Panc1 (cell line): ENCODE measurements around the gene ZDHHC11. TPM values are rescaled to one million over a fixed set of nuclear protein-coding genes. Genes with fewer than 3 reads are reported as not detected.

ENCODE experiments used
- ATAC-seq: fragments of 200-7000 bp; cut with Tn5 transposase; 2 replicates; pipeline ENCODE4 v1.9.1; 2020; ENCODE audit warnings: mild to moderate bottlenecking, moderate library complexity
- Bru-seq: library from RNA; stranded (reverse); fragments of 400-500 nt; gene quantifications from one replicate; lab custom pipeline; 2021; lab: Mats Ljungman, UMichigan
- BruChase-seq, 2 experiments: library from RNA; stranded (reverse); fragments of 400-500 nt; gene quantifications; one replicate each; lab custom pipeline; 2021; lab: Mats Ljungman, UMichigan
- BruUV-seq: library from RNA; stranded (reverse); fragments of 400-500 nt; replicated peaks from 2 replicates; lab custom pipeline; 2021; lab: Mats Ljungman, UMichigan
- CTCF ChIA-PET: fragments of 300-600 bp; sonication (Branson Sonifier 250); formaldehyde crosslinking; loops from one replicate; lab custom pipeline; 2022; ENCODE audit warnings: antibody characterized with exemption; lab: Charles Lee
- POLR2A ChIA-PET: fragments of 300-600 bp; sonication (Branson Sonifier 250); formaldehyde crosslinking; loops from one replicate; lab custom pipeline; 2022; ENCODE audit warnings: antibody characterized with exemption; lab: Charles Lee
- DNase-seq: peaks from one replicate; pipeline ENCODE4 v3.0.0-alpha.2; 2010; ENCODE audit warnings: low read depth, low spot score
- H3K27ac ChIP-seq: 2 replicates; pipeline ENCODE4 v1.5.1; 2011; ENCODE audit warnings: mild to moderate bottlenecking, low read length, inconsistent platforms
- H3K27me3 ChIP-seq: fragments of 200-500 bp; sonication (Bioruptor generic); 2 replicates; pipeline ENCODE4 v1.6.0; 2014; ENCODE audit warnings: low read length, inconsistent platforms; ENCODE audit not compliant: control insufficient read depth, insufficient read depth
- H3K36me3 ChIP-seq: fragments of 200-500 bp; sonication (Bioruptor generic); 2 replicates; pipeline ENCODE4 v1.5.1; 2014; ENCODE audit warnings: inconsistent platforms, mild to moderate bottlenecking, low read length, moderate library complexity; ENCODE audit not compliant: control insufficient read depth, insufficient read depth
- H3K4me1 ChIP-seq: 2 replicates; pipeline ENCODE4 v1.5.1; 2011; ENCODE audit warnings: inconsistent platforms, mild to moderate bottlenecking, low read length, moderate library complexity; ENCODE audit not compliant: control insufficient read depth, insufficient read depth
- H3K4me3 ChIP-seq, 2 experiments: 2 replicates each; pipeline ENCODE4 v1.5.1; 2011 to 2012; ENCODE audit warnings: low read depth in 2 of 2, low read length in 2 of 2, mild to moderate bottlenecking in 2 of 2, inconsistent platforms in 1 of 2, moderate library complexity in 1 of 2
- H3K9me3 ChIP-seq: fragments of 200-500 bp; sonication (Bioruptor generic); 2 replicates; pipeline ENCODE4 v1.5.1; 2014; ENCODE audit warnings: low read depth, mild to moderate bottlenecking, inconsistent platforms, low read length, moderate library complexity; ENCODE audit not compliant: control insufficient read depth, insufficient read depth
- POLR2AphosphoS5 ChIP-seq: IDR thresholded peaks from 2 replicates; pipeline ENCODE4 v1.6.1; 2012; ENCODE audit warnings: mild to moderate bottlenecking, low read depth, low read length, moderate library complexity
- SIN3A ChIP-seq: IDR thresholded peaks from 2 replicates; pipeline ENCODE4 v1.6.1; 2012; ENCODE audit warnings: low read depth, mild to moderate bottlenecking, low read length, moderate library complexity, borderline replicate concordance; ENCODE audit not compliant: insufficient read depth
- TCF7L2 ChIP-seq: IDR thresholded peaks from 2 replicates; pipeline ENCODE4 v1.6.1; 2011; ENCODE audit warnings: mild to moderate bottlenecking, low read depth, low read length, inconsistent platforms
- in situ Hi-C: cut with HindIII; loops from 2 replicates; pipeline ENCODE4 v1.10.0; 2016; ENCODE audit warnings: low sequenced_read_pairs, low pct_unique_long_range_greater_than_20kb
- intact Hi-C: fragments of 100-400 bp; cut with micrococcal nuclease; formaldehyde crosslinking; loops from one replicate; pipeline ENCODE4 v1.10.0; 2022; ENCODE audit not compliant: unreplicated experiment
- long read RNA-seq: library from polyadenylated mRNA; unstranded; transcript quantifications from one replicate; pipeline ENCODE4 v2.0.0, GENCODE V29; 2021; ENCODE audit not compliant: unreplicated experiment
- polyA plus RNA-seq: library from polyadenylated mRNA; unstranded; fragments of >200 nt; gene quantifications from one replicate; pipeline ENCODE4 v1.2.1, GENCODE V29; 2012; ENCODE audit warnings: missing spikeins; ENCODE audit not compliant: insufficient read length
- total RNA-seq: library from RNA; stranded (reverse); gene quantifications from one replicate; pipeline ENCODE4 v1.2.1, GENCODE V29; 2021; ENCODE audit not compliant: unreplicated experiment
- TF ChIP-seq, protein P1 (sequence below): fragments of 450-650 bp; IDR thresholded peaks from 2 replicates; pipeline ENCODE4 v1.5.1; 2017; ENCODE audit warnings: mild to moderate bottlenecking
- TF ChIP-seq, protein P2 (sequence below), 2 experiments: IDR thresholded peaks; 2 replicates each; pipeline ENCODE4 v1.6.1; 2011 to 2012; ENCODE audit warnings: low read depth in 2 of 2, control low read depth in 1 of 2, low read length in 1 of 2, mild to moderate bottlenecking in 1 of 2, moderate library complexity in 1 of 2; ENCODE audit not compliant: insufficient read depth in 1 of 2

The ZDHHC11 gene, protein sequence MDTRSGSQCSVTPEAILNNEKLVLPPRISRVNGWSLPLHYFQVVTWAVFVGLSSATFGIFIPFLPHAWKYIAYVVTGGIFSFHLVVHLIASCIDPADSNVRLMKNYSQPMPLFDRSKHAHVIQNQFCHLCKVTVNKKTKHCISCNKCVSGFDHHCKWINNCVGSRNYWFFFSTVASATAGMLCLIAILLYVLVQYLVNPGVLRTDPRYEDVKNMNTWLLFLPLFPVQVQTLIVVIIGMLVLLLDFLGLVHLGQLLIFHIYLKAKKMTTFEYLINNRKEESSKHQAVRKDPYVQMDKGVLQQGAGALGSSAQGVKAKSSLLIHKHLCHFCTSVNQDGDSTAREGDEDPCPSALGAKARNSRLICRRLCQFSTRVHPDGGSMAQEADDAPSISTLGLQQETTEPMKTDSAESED
- total RNA-seq = 3.0 TPM
- polyA plus RNA-seq = 2.4 TPM
- percentile 29 among the genes with signal in this experiment for Bru-seq, nascent RNA
- percentile 39 among the genes with signal in this experiment for BruChase-seq, experiment 1, labeled RNA remaining after a 2-hour chase
- BruChase-seq, experiment 2, labeled RNA remaining after a 6-hour chase = percentile 52 among the genes with signal in this experiment
- long read RNA-seq, partial matches to known transcripts = 0 of 1 reads
- long read RNA-seq, other reads (novel, unspliced or antisense) = 1 of 1 reads

GRCh38 chr5:850511-851006 lies at the start of gene ZDHHC11:
Gene ZDHHC11, minus strand, starts transcription at chr5:850986. Its CDS starts 384 bp downstream, at chr5:850602.
- POLR2A ChIA-PET = no interaction called here
- no peak for TF ChIP-seq POLR2AphosphoS5
- no peak for TF ChIP-seq SIN3A
- TF ChIP-seq, protein P1, sequence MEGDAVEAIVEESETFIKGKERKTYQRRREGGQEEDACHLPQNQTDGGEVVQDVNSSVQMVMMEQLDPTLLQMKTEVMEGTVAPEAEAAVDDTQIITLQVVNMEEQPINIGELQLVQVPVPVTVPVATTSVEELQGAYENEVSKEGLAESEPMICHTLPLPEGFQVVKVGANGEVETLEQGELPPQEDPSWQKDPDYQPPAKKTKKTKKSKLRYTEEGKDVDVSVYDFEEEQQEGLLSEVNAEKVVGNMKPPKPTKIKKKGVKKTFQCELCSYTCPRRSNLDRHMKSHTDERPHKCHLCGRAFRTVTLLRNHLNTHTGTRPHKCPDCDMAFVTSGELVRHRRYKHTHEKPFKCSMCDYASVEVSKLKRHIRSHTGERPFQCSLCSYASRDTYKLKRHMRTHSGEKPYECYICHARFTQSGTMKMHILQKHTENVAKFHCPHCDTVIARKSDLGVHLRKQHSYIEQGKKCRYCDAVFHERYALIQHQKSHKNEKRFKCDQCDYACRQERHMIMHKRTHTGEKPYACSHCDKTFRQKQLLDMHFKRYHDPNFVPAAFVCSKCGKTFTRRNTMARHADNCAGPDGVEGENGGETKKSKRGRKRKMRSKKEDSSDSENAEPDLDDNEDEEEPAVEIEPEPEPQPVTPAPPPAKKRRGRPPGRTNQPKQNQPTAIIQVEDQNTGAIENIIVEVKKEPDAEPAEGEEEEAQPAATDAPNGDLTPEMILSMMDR = no peak
- TF ChIP-seq, protein P2, sequence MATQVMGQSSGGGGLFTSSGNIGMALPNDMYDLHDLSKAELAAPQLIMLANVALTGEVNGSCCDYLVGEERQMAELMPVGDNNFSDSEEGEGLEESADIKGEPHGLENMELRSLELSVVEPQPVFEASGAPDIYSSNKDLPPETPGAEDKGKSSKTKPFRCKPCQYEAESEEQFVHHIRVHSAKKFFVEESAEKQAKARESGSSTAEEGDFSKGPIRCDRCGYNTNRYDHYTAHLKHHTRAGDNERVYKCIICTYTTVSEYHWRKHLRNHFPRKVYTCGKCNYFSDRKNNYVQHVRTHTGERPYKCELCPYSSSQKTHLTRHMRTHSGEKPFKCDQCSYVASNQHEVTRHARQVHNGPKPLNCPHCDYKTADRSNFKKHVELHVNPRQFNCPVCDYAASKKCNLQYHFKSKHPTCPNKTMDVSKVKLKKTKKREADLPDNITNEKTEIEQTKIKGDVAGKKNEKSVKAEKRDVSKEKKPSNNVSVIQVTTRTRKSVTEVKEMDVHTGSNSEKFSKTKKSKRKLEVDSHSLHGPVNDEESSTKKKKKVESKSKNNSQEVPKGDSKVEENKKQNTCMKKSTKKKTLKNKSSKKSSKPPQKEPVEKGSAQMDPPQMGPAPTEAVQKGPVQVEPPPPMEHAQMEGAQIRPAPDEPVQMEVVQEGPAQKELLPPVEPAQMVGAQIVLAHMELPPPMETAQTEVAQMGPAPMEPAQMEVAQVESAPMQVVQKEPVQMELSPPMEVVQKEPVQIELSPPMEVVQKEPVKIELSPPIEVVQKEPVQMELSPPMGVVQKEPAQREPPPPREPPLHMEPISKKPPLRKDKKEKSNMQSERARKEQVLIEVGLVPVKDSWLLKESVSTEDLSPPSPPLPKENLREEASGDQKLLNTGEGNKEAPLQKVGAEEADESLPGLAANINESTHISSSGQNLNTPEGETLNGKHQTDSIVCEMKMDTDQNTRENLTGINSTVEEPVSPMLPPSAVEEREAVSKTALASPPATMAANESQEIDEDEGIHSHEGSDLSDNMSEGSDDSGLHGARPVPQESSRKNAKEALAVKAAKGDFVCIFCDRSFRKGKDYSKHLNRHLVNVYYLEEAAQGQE (IDR thresholded peaks at IDR 0.05; ENCODE audit: insufficient read depth in 1 of 2, low read depth in 2 of 2, low read length in 1 of 2) = no peak
- TF ChIP-seq TCF7L2 = no peak
- H3K27me3 ChIP-seq = peaks cover 3% of the 10 kb centered on the region; the same call in 1 of the 2 replicates
- BruUV-seq = no TSS peak
- no peaks in the 10 kb centered on the region for H3K9me3 ChIP-seq
- no peak within 1 kb of the TSS for H3K27ac ChIP-seq
- no peak within 1 kb of the TSS for H3K4me3 ChIP-seq
- CTCF ChIA-PET = no interaction called here
- in situ Hi-C loops = no loop called here
- no peaks in the 10 kb centered on the region for H3K4me1 ChIP-seq
- DNase-seq (no peak), ATAC-seq (no peak; the same call in 1 of the 2 replicates)
- no peaks in the 10 kb centered on the region for H3K36me3 ChIP-seq
- intact Hi-C loops = no loop called here

GRCh38 chr5:893711-894110 lies 42.9 kb upstream of the ZDHHC11 start:
- H3K9me3 ChIP-seq = no peaks in the 10 kb centered on the region
- H3K27me3 ChIP-seq = no peaks in the 10 kb centered on the region
- peaks cover 23% of the 10 kb centered on the region for H3K4me1 ChIP-seq
- TF ChIP-seq, protein P2 (IDR thresholded peaks at IDR 0.05; ENCODE audit: insufficient read depth in 1 of 2, low read depth in 2 of 2, low read length in 1 of 2) = no peak
- TF ChIP-seq POLR2AphosphoS5 (no peak), SIN3A (no peak), TCF7L2 (no peak)
- TF ChIP-seq, protein P1 = no peak
- ATAC-seq = no peak
- POLR2A ChIA-PET = no interaction called here
- in situ Hi-C loops (no loop called here), intact Hi-C loops (no loop called here)
- peak overlapping the region; percentile 84 for H3K27ac ChIP-seq
- BruUV-seq = TSS peak; percentile 68
- peak overlapping the region; percentile 86 to 94 for H3K4me3 ChIP-seq
- peaks cover 24% of the 10 kb centered on the region for H3K36me3 ChIP-seq
- DNase-seq = no peak
- CTCF ChIA-PET = no interaction called here
